Stimulated activated CD8-positive, alpha-beta memory T cell treated with anti-CD3 and anti-CD28 coated beads, Interleukin-12 subunit alpha, Interleukin-12 subunit beta, amount 100 ng/mL, for 24 hours (primary cell): ENCODE data around the gene TCP1.
"Not testable (repeated sequence)": the region's sequence is repeated elsewhere in the genome, so short reads cannot be mapped to it uniquely, and the experiment has no call there.

Experiments used
- DNase-seq: peaks from one replicate; pipeline ENCODE4 v3.0.0-alpha.2; 2020; ENCODE audit errors: extremely low read depth

TCP1 gene

GRCh38 chr6:159739341-159739740, 50.1 kb downstream of the TCP1 start:
- no peak for DNase-seq

DNA sequence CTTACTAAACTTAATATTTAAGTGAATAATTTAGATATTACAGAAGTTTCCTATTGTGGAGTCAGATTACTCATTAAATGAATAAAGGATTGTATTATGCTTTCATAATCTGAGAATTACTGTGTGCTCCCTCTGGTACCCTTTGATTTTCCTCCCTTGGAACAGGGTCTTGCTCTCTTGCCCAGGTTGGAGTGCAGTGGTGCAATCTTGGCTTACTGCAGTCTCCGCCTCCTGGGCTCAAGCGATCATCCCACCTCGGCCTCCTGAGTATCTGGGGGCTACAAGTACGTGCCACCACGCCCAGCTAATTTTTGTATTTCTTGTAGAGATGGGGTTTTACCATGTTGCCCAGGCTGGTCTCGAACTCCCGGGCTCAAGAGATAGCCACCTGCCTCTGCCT, 52.5 kb downstream of the TCP1 start:
- DNase-seq, result no peak

DNA sequence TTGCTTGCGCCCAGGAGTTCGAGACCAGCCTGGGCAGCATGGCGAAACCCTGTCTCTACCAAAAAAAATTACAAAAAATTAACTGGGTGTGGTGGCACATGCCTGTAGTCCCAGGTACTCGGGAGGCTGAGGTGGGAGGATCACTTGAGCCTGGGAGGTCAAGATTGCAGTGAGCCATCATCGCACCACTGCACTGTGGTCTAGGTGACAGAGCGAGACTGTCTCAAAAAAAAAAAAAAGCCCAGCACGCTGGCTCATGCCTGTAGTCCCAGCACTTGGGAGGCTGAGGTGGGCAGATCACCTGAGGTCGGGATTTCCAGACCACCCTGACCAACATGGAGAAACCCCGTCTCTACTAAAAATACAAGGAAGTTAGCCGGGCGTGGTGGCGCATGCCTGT, 56.0 kb downstream of the TCP1 start:
- DNase-seq, result not testable (repeated sequence)

GRCh38 chr6:159732550-159732949, 56.9 kb downstream of the TCP1 start:
- DNase-seq, result not testable (repeated sequence)

DNA sequence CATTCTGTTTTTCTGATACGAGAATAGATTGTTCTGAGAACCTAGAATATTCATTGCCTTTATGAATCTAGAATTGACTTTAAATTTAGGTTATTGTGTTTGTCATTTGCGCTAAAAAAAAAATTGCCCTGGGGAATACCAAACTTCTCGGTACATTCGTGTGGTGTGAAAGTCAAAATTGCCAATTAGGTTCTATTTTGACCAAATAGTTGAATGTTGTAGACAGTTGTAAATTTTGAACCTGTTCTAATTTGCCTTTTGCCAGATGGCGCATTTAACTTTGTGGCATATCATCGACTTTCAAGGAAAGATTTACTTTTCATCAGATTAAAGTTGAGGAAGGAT, 59.1 kb downstream of the TCP1 start:
- no peak for DNase-seq

- no peak for DNase-seq
These were observed 59.6 kb downstream of the TCP1 start for GRCh38 chr6:159729598-159730331.

DNA sequence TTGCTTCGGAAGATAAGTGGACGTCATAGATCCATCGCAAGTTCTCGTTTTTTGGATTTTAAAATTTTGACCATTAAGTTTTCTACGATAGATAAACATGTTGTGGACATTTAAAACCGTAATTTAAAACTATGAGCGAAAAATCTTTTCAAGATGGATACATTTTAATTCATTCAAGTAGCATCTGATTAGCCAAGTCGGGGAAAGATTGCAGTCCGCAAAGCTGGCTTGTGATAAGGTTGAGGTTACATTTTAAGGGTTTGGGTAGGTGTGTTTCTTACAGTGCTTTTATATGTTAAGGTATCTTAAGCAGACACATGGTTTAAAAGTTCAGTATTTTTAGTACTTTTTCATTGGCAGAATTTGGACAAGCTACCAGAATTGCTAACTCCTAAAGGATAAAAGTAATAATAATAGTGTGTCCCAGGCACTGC, 60.9 kb downstream of the TCP1 start:
- DNase-seq, result no peak
